Large intestine (tissue), 3 donors: ENCODE measurements around the gene BBS7. TPM values are rescaled to one million over a fixed set of nuclear protein-coding genes. Genes with fewer than 3 reads are reported as not detected.

Source experiments
- DNase-seq, 2 donors: peaks; one replicate each; pipeline versions ENCODE4 v3.0.0 to v3.0.0-alpha.2; 2013
- H3K27ac ChIP-seq: one replicate; pipeline ENCODE4 v1.5.1; 2013; ENCODE audit warnings: low read length
- H3K27me3 ChIP-seq: 2 replicates; pipeline ENCODE4 v1.6.1; 2013; ENCODE audit warnings: low read length; ENCODE audit not compliant: control insufficient read depth, insufficient read depth
- H3K36me3 ChIP-seq: 2 replicates; pipeline ENCODE4 v1.6.1; 2013; ENCODE audit warnings: low read length; ENCODE audit not compliant: control insufficient read depth, insufficient read depth
- H3K4me1 ChIP-seq: one replicate; pipeline ENCODE4 v1.6.1; 2013; ENCODE audit warnings: low read length; ENCODE audit not compliant: control insufficient read depth, insufficient read depth
- H3K4me3 ChIP-seq: one replicate; pipeline ENCODE4 v1.5.1; 2013; ENCODE audit warnings: low read length
- H3K9me3 ChIP-seq: one replicate; pipeline ENCODE4 v1.6.1; 2013; ENCODE audit warnings: mild to moderate bottlenecking, low read depth, low read length, moderate library complexity; ENCODE audit not compliant: control insufficient read depth
- WGBS: methylation state at CpG from one replicate; pipeline ENCODE4 v1.1.5; 2013; ENCODE audit warnings: low lambda C conversion rate; ENCODE audit not compliant: insufficient coverage; 5-methylcytosine and 5-hydroxymethylcytosine counted together
- polyA plus RNA-seq: library from polyadenylated mRNA; unstranded; fragments of 120-200 nt; gene quantifications from one replicate; pipeline ENCODE4 v1.2.1, GENCODE V29; 2013

Gene BBS7
- polyA plus RNA-seq, 1 donor: 17.1 TPM

DNA sequence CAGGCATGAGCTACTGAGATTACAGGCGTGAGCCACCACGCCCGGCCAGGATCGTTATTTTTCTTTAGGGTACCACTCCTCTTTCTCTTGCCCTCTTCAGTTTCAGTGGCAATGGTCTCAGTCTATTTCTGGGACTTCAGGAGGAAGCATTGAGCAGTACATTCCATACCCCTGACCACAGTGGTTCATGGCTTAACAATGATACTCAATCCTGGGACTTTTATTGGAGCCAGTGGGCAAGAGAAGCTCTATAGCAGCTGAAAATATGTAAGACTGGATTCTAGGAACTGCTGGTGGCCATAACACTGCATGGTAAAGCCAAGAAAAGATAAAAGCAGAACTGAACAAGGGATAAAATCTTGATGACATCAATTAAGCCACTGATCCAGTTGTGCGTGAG is 40.8 kb downstream of the BBS7 start:
- no peak for DNase-seq
- no peaks in the 10 kb centered on the region for H3K4me1 ChIP-seq
- H3K9me3 ChIP-seq: no peaks in the 10 kb centered on the region
- H3K27ac ChIP-seq: no peak overlapping the region
- no CpG with 5 or more reads among the region's 5 CpGs for WGBS
- peaks cover 17% of the 10 kb centered on the region for H3K36me3 ChIP-seq
- H3K27me3 ChIP-seq: no peaks in the 10 kb centered on the region
- no peak overlapping the region for H3K4me3 ChIP-seq

GRCh38 chr4:121827853-121828252 is 42.4 kb downstream of the BBS7 start:
- no peaks in the 10 kb centered on the region for H3K4me1 ChIP-seq
- no peaks in the 10 kb centered on the region for H3K9me3 ChIP-seq
- H3K27me3 ChIP-seq: no peaks in the 10 kb centered on the region
- no peak overlapping the region for H3K4me3 ChIP-seq
- peaks cover 14% of the 10 kb centered on the region for H3K36me3 ChIP-seq
- WGBS: 100% methylated on average over 1 of the region's 1 CpG
- H3K27ac ChIP-seq: no peak overlapping the region
- no peak for DNase-seq

GRCh38 chr4:121824950-121825349 is 45.3 kb downstream of the BBS7 start:
- Histone ChIP-seq H3K27me3 (no peaks in the 10 kb centered on the region), H3K36me3 (peaks cover 8% of the 10 kb centered on the region), H3K9me3 (no peaks in the 10 kb centered on the region), H3K4me1 (no peaks in the 10 kb centered on the region), H3K4me3 (no peak overlapping the region), H3K27ac (no peak overlapping the region)
- WGBS: no CpG with 5 or more reads among the region's 2 CpGs
- DNase-seq: peak; percentile 61 to 85

GRCh38 chr4:121824171-121824527 is 46.1 kb downstream of the BBS7 start:
- Histone ChIP-seq H3K9me3 (no peaks in the 10 kb centered on the region), H3K36me3 (peaks cover 4% of the 10 kb centered on the region), H3K4me1 (no peaks in the 10 kb centered on the region), H3K27me3 (no peaks in the 10 kb centered on the region), H3K4me3 (peak overlapping the region; percentile 80), H3K27ac (peak overlapping the region; percentile 61)
- DNase-seq: no peak
- WGBS: 0% methylated on average over 1 of the region's 8 CpGs

GRCh38 chr4:121823505-121824170 is 46.6 kb downstream of the BBS7 start, which contains the start of gene CCNA2:
CCNA2 (minus strand) TSS chr4:121823883; CDS start chr4:121823628, 255 bp downstream.
- Histone ChIP-seq H3K4me3 (peak within 1 kb of the TSS; percentile 80), H3K27me3 (no peaks in the 10 kb centered on the region), H3K27ac (peak within 1 kb of the TSS; percentile 61), H3K36me3 (peaks cover 4% of the 10 kb centered on the region), H3K4me1 (no peaks in the 10 kb centered on the region), H3K9me3 (no peaks in the 10 kb centered on the region)
- WGBS: no CpG with 5 or more reads among the region's 63 CpGs
- peak; percentile 94 to 95 for DNase-seq

- Histone ChIP-seq H3K9me3 (no peaks in the 10 kb centered on the region), H3K4me1 (no peaks in the 10 kb centered on the region), H3K36me3 (peaks cover 8% of the 10 kb centered on the region), H3K27me3 (no peaks in the 10 kb centered on the region), H3K4me3 (peak overlapping the region; percentile 80), H3K27ac (peak overlapping the region; percentile 20)
- no CpG with 5 or more reads among the region's 30 CpGs for WGBS
- peak; percentile 9 to 38 for DNase-seq
These were observed 47.3 kb downstream of the BBS7 start for GRCh38 chr4:121822796-121823504.

- DNase-seq: no peak
- no peaks in the 10 kb centered on the region for H3K4me1 ChIP-seq
- H3K36me3 ChIP-seq: peaks cover 15% of the 10 kb centered on the region
- no peak overlapping the region for H3K4me3 ChIP-seq
- WGBS: 100% methylated on average over 1 of the region's 1 CpG
- no peaks in the 10 kb centered on the region for H3K27me3 ChIP-seq
- no peaks in the 10 kb centered on the region for H3K9me3 ChIP-seq
- H3K27ac ChIP-seq: no peak overlapping the region
These were observed 48.2 kb downstream of the BBS7 start for GRCh38 chr4:121822047-121822446.

DNA sequence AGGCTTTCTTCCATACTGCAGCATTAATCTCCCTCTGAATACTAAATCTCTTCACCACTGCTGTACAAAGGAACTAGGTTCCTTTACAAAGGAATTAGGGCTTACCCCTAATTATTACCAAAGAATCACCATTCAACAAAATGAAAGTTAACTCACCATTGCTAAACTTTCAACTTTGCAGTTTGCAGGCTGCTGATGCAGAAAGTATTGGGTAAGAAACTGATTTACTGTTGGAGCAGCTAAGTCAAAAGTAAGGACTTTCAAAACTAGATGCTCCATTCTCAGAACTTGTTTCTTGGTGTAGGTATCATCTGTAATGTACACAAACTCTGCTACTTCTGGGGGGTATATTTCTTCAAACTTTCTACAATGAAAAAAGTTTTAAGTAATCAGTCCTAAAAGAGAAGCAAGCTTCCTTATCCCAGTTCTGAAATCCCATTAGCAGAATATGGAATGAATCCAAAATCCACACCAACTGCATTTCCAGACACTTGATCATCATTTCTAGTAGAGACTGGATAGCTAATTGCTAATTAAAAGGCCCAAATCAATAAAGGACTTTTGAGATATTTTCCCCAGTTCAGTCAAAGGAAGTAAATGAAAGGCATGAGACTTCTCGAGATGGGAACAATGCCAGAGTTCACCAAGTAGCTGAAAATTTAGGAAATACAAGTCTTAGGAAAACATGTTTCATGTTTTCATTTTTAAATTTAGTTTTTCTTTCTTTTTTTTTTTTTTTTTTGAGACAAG is 50.9 kb downstream of the BBS7 start:
- Histone ChIP-seq H3K36me3 (peaks cover 27% of the 10 kb centered on the region), H3K4me3 (no peak overlapping the region)
- no CpG with 5 or more reads among the region's 1 CpG for WGBS

DNA sequence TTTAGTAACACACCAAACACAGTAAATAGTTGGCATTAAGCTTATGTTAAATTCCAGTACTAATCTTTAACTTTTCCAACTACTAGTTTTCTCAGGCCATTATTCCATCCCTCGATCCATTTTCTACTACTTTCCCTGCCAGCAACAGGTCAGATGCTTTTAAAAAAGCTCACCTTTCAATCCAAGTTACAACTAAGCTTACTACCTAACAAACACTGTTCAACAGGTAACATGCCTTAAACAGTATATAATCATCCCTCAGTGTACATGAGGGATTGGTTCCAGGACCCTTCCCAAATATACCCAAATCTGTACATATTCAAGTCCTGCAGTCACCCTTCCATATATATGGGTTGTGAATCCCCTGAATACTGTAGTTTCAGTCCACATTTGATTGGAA is 52.1 kb downstream of the BBS7 start:
- DNase-seq: no peak
- no peaks in the 10 kb centered on the region for H3K4me1 ChIP-seq
- H3K4me3 ChIP-seq: no peak overlapping the region
- no peaks in the 10 kb centered on the region for H3K27me3 ChIP-seq
- H3K9me3 ChIP-seq: no peaks in the 10 kb centered on the region
- WGBS: no CpG with 5 or more reads among the region's 1 CpG
- no peak overlapping the region for H3K27ac ChIP-seq
- H3K36me3 ChIP-seq: peaks cover 32% of the 10 kb centered on the region

More for the DNA sequence above, 50.9 kb downstream of the BBS7 start:
- Histone ChIP-seq H3K4me1 (no peaks in the 10 kb centered on the region), H3K27ac (no peak overlapping the region), H3K9me3 (no peaks in the 10 kb centered on the region), H3K27me3 (no peaks in the 10 kb centered on the region)
- no peak for DNase-seq

GRCh38 chr4:121817701-121818100 is 52.6 kb downstream of the BBS7 start:
- no peak overlapping the region for H3K27ac ChIP-seq
- no CpG with 5 or more reads among the region's 1 CpG for WGBS
- peaks cover 37% of the 10 kb centered on the region for H3K36me3 ChIP-seq
- H3K4me3 ChIP-seq: no peak overlapping the region
- H3K9me3 ChIP-seq: no peaks in the 10 kb centered on the region
- DNase-seq: no peak
- no peaks in the 10 kb centered on the region for H3K4me1 ChIP-seq
- H3K27me3 ChIP-seq: no peaks in the 10 kb centered on the region
